HEK293 (cell line): ENCODE data around the gene DHX8.

Experiments used
- CTCF ChIA-PET: fragments of 350-600 bp; formaldehyde crosslinking; extraction: SDS; loops from one replicate; lab custom pipeline; 2021; ENCODE audit warnings: antibody characterized with exemption; lab: Yijun Ruan, JAX
- POLR2A ChIA-PET: fragments of 300-600 bp; formaldehyde crosslinking; extraction: SDS; loops from one replicate; lab custom pipeline; 2020; ENCODE audit warnings: antibody characterized with exemption, inconsistent platforms; lab: Yijun Ruan, JAX
- H3K27ac ChIP-seq: fragments of 200-500 bp; sonication (Bioruptor generic); 2 replicates; pipeline ENCODE4 v1.5.1; 2014; ENCODE audit warnings: low read depth, low read length, control low read depth, inconsistent platforms; ENCODE audit errors: extremely low read depth
- H3K36me3 ChIP-seq, 2 experiments: fragments of 200-500 bp in 1 of 2; sonication (Bioruptor generic) in 1 of 2; 1 replicate in 1 of 2; 2 replicates in 1 of 2; pipeline ENCODE4 v1.5.1; 2014 to 2017; ENCODE audit warnings: inconsistent platforms in 2 of 2, low read length in 2 of 2; ENCODE audit not compliant: control insufficient read depth in 2 of 2, insufficient read depth in 1 of 2
- H3K4me1 ChIP-seq: fragments of 200-500 bp; sonication (Bioruptor generic); 2 replicates; pipeline ENCODE4 v1.5.1; 2014; ENCODE audit warnings: mild to moderate bottlenecking, low read length, inconsistent platforms; ENCODE audit not compliant: control insufficient read depth, insufficient read depth
- H3K4me3 ChIP-seq: 2 replicates; pipeline ENCODE4 v1.5.1; 2011; ENCODE audit warnings: low read depth, mild to moderate bottlenecking, control low read depth, low read length, moderate library complexity
- H3K9me3 ChIP-seq: fragments of 200-500 bp; sonication (Bioruptor generic); 2 replicates; pipeline ENCODE4 v1.5.1; 2014; ENCODE audit warnings: low read depth, low read length, inconsistent platforms; ENCODE audit not compliant: control insufficient read depth, insufficient read depth
- BCL11B ChIP-seq: fragments of 450-650 bp; formaldehyde crosslinking; IDR thresholded peaks from 2 replicates; pipeline ENCODE4 v1.5.1; 2016; ENCODE audit warnings: low read depth, missing biosample characterization, missing genetic modification characterization
- BCL6B ChIP-seq: fragments of 450-650 bp; formaldehyde crosslinking; IDR thresholded peaks from 2 replicates; pipeline ENCODE4 v1.5.1; 2017; ENCODE audit warnings: missing biosample characterization, missing genetic modification characterization
- FEZF1 ChIP-seq: fragments of 450-650 bp; formaldehyde crosslinking; IDR thresholded peaks from 2 replicates; pipeline ENCODE4 v1.5.1; 2016; ENCODE audit warnings: missing biosample characterization, missing genetic modification characterization
- GFI1B ChIP-seq: fragments of 450-650 bp; formaldehyde crosslinking; IDR thresholded peaks from 2 replicates; pipeline ENCODE4 v1.5.1; 2016; ENCODE audit warnings: missing biosample characterization, missing genetic modification characterization
- HOXA7 ChIP-seq: sonication (generic); formaldehyde crosslinking; IDR thresholded peaks from 2 replicates; pipeline ENCODE4 v1.8.1; 2022; ENCODE audit warnings: missing genetic modification reagents, borderline replicate concordance
- IKZF3 ChIP-seq: fragments of 450-650 bp; IDR thresholded peaks from 2 replicates; pipeline ENCODE4 v1.5.0; 2018; ENCODE audit warnings: missing biosample characterization, mild to moderate bottlenecking, missing genetic modification characterization, moderate library complexity
- KLF10 ChIP-seq: fragments of 450-650 bp; IDR thresholded peaks from 2 replicates; pipeline ENCODE4 v1.5.1; 2018; ENCODE audit warnings: missing biosample characterization, mild to moderate bottlenecking, missing genetic modification characterization
- OSR2 ChIP-seq: fragments of 450-650 bp; formaldehyde crosslinking; IDR thresholded peaks from 2 replicates; pipeline ENCODE4 v1.5.1; 2016; ENCODE audit warnings: missing biosample characterization, missing genetic modification characterization
- SETDB1 ChIP-seq: IDR thresholded peaks from one replicate; pipeline ENCODE4 v1.6.1; 2017; ENCODE audit warnings: mild to moderate bottlenecking, low read length, moderate library complexity, mixed read lengths; ENCODE audit not compliant: insufficient read length
- SP7 ChIP-seq: fragments of 450-650 bp; formaldehyde crosslinking; IDR thresholded peaks from 2 replicates; pipeline ENCODE4 v1.5.1; 2016; ENCODE audit warnings: missing biosample characterization, missing genetic modification characterization
- TRIM28 ChIP-seq: IDR thresholded peaks from 2 replicates; pipeline ENCODE4 v1.6.1; 2011; ENCODE audit warnings: low read length, control low read depth, borderline replicate concordance
- YY1 ChIP-seq: fragments of 450-650 bp; formaldehyde crosslinking; IDR thresholded peaks from 2 replicates; pipeline ENCODE4 v1.5.1; 2018; ENCODE audit warnings: missing biosample characterization, missing genetic modification characterization
- ZBTB17 ChIP-seq: fragments of 450-650 bp; formaldehyde crosslinking; IDR thresholded peaks from 2 replicates; pipeline ENCODE4 v1.5.1; 2016; ENCODE audit warnings: missing biosample characterization, missing genetic modification characterization
- ZBTB20 ChIP-seq: fragments of 450-650 bp; formaldehyde crosslinking; IDR thresholded peaks from 2 replicates; pipeline ENCODE4 v1.5.1; 2016; ENCODE audit warnings: missing biosample characterization, missing genetic modification characterization
- ZFHX2 ChIP-seq: fragments of 450-650 bp; formaldehyde crosslinking; conservative IDR thresholded peaks from 2 replicates; pipeline ENCODE4 v1.5.1; 2016; ENCODE audit warnings: missing biosample characterization, missing genetic modification characterization
- ZNF138 ChIP-seq: fragments of 450-650 bp; formaldehyde crosslinking; IDR thresholded peaks from 2 replicates; pipeline ENCODE4 v1.5.1; 2016; ENCODE audit warnings: missing biosample characterization, missing genetic modification characterization, borderline replicate concordance
- ZNF155 ChIP-seq: fragments of 450-650 bp; formaldehyde crosslinking; IDR thresholded peaks from 2 replicates; pipeline ENCODE4 v1.5.1; 2016; ENCODE audit warnings: missing biosample characterization, missing genetic modification characterization
- ZNF174 ChIP-seq: fragments of 450-650 bp; formaldehyde crosslinking; IDR thresholded peaks from 2 replicates; pipeline ENCODE4 v1.5.0; 2017; ENCODE audit warnings: missing biosample characterization, mild to moderate bottlenecking, missing genetic modification characterization
- ZNF19 ChIP-seq: fragments of 450-650 bp; formaldehyde crosslinking; IDR thresholded peaks from 2 replicates; pipeline ENCODE4; 2016; ENCODE audit warnings: missing biosample characterization, missing genetic modification characterization, low read depth
- ZNF214 ChIP-seq: fragments of 450-650 bp; formaldehyde crosslinking; IDR thresholded peaks from 2 replicates; pipeline ENCODE4 v1.5.1; 2017; ENCODE audit warnings: missing biosample characterization, mild to moderate bottlenecking, missing genetic modification characterization, borderline replicate concordance
- ZNF248 ChIP-seq: fragments of 450-650 bp; formaldehyde crosslinking; IDR thresholded peaks from 2 replicates; pipeline ENCODE4 v1.5.1; 2017; ENCODE audit warnings: missing biosample characterization, missing genetic modification characterization
- ZNF26 ChIP-seq: fragments of 450-650 bp; formaldehyde crosslinking; IDR thresholded peaks from 2 replicates; pipeline ENCODE4 v1.5.1; 2016; ENCODE audit warnings: missing biosample characterization, missing genetic modification characterization
- ZNF274 ChIP-seq, 2 experiments: fragments of 200-500 bp in 1 of 2; fragments of 450-650 bp in 1 of 2; sonication (Bioruptor generic) in 1 of 2; formaldehyde crosslinking in 1 of 2; IDR thresholded peaks; 2 replicates each; pipeline versions ENCODE4 v1.5.1 to v1.6.1; 2014 to 2016; ENCODE audit warnings: borderline replicate concordance in 1 of 2, inconsistent platforms in 1 of 2, low read length in 1 of 2, missing biosample characterization in 1 of 2, missing genetic modification characterization in 1 of 2
- ZNF302 ChIP-seq: fragments of 450-650 bp; formaldehyde crosslinking; IDR thresholded peaks from 2 replicates; pipeline ENCODE4 v1.5.1; 2016; ENCODE audit warnings: missing biosample characterization, missing genetic modification characterization, low read depth
- ZNF391 ChIP-seq: fragments of 450-650 bp; formaldehyde crosslinking; IDR thresholded peaks from 2 replicates; pipeline ENCODE4 v1.5.1; 2016; ENCODE audit warnings: low read depth, missing biosample characterization, missing genetic modification characterization, borderline replicate concordance
- ZNF521 ChIP-seq: fragments of 450-650 bp; formaldehyde crosslinking; IDR thresholded peaks from 2 replicates; pipeline ENCODE4 v1.5.1; 2017; ENCODE audit warnings: missing biosample characterization, mild to moderate bottlenecking, missing genetic modification characterization
- ZNF561 ChIP-seq: fragments of 450-650 bp; IDR thresholded peaks from 2 replicates; pipeline ENCODE4 v1.5.1; 2018; ENCODE audit warnings: missing biosample characterization, missing genetic modification characterization, borderline replicate concordance
- ZNF580 ChIP-seq: fragments of 450-650 bp; formaldehyde crosslinking; IDR thresholded peaks from 2 replicates; pipeline ENCODE4 v1.5.1; 2016; ENCODE audit warnings: missing biosample characterization, missing genetic modification characterization
- ZNF600 ChIP-seq: fragments of 450-650 bp; formaldehyde crosslinking; IDR thresholded peaks from 2 replicates; pipeline ENCODE4 v1.5.1; 2016; ENCODE audit warnings: missing biosample characterization, missing genetic modification characterization
- ZNF629 ChIP-seq: fragments of 450-650 bp; formaldehyde crosslinking; IDR thresholded peaks from 2 replicates; pipeline ENCODE4 v1.5.1; 2017; ENCODE audit warnings: missing biosample characterization, missing genetic modification characterization
- ZNF664 ChIP-seq: fragments of 450-650 bp; formaldehyde crosslinking; IDR thresholded peaks from 2 replicates; pipeline ENCODE4 v1.5.1; 2016; ENCODE audit warnings: missing biosample characterization, missing genetic modification characterization
- ZNF76 ChIP-seq: fragments of 450-650 bp; formaldehyde crosslinking; IDR thresholded peaks from 2 replicates; pipeline ENCODE4; 2016; ENCODE audit warnings: low read depth, missing biosample characterization, missing genetic modification characterization, borderline replicate concordance
- ZNF776 ChIP-seq: fragments of 450-650 bp; formaldehyde crosslinking; IDR thresholded peaks from 2 replicates; pipeline ENCODE4 v1.5.0; 2017; ENCODE audit warnings: missing biosample characterization, missing genetic modification characterization, borderline replicate concordance
- ZNF792 ChIP-seq: fragments of 450-650 bp; formaldehyde crosslinking; IDR thresholded peaks from 2 replicates; pipeline ENCODE4 v1.5.1; 2016; ENCODE audit warnings: missing biosample characterization, missing genetic modification characterization
- ZNF843 ChIP-seq: fragments of 450-650 bp; formaldehyde crosslinking; IDR thresholded peaks from 2 replicates; pipeline ENCODE4 v1.5.1; 2016; ENCODE audit warnings: missing biosample characterization, missing genetic modification characterization
- ZSCAN16 ChIP-seq: fragments of 450-650 bp; formaldehyde crosslinking; IDR thresholded peaks from 2 replicates; pipeline ENCODE4 v1.5.1; 2016; ENCODE audit warnings: missing biosample characterization, missing genetic modification characterization
- ZSCAN30 ChIP-seq: fragments of 450-650 bp; IDR thresholded peaks from 2 replicates; pipeline ENCODE4 v1.5.1; 2018; ENCODE audit warnings: missing biosample characterization, mild to moderate bottlenecking, missing genetic modification characterization, moderate library complexity

The DHX8 gene

GRCh38 chr17:43517615-43518386 lies 34.0 kb downstream of the DHX8 start:
- ChIA-PET CTCF (interaction anchor here (0.5 to 5.3 kb wide), 12 partner anchors 12 to 242 kb away, joined by 3 to 28 read pairs (median 4); partner anchors contain the start of gene DHX8), POLR2A (interaction anchor here (1.3 kb wide), 1 partner anchor 13 kb away, joined by 4 read pairs; no protein-coding TSS in a partner anchor)
- H3K36me3 ChIP-seq: peaks cover 67 to 90% of the 10 kb centered on the region in 2 experiments
- H3K4me3 ChIP-seq: no peak overlapping the region
- H3K27ac ChIP-seq: peak overlapping the region; percentile 29; the same call in 1 of the 2 replicates
- H3K4me1 ChIP-seq: peaks cover 15% of the 10 kb centered on the region
- no peaks in the 10 kb centered on the region for H3K9me3 ChIP-seq
- TF ChIP-seq ZNF155 (tag by site-specific recombination) (no peak), ZNF792 (tag by site-specific recombination) (no peak), ZNF629 (tag by site-specific recombination) (0 out of 2 replicates have a peak, but pooled peaks have one; percentile 37), ZNF302 (tag by site-specific recombination) (no peak), BCL6B (tag by site-specific recombination) (peak; percentile 80), ZNF248 (no peak), ZNF19 (tag by site-specific recombination) (peak; percentile 55; the same call in 1 of the 2 replicates), HOXA7 (CRISPR knock-in tag) (no peak), ZBTB20 (tag by site-specific recombination) (peak; percentile 57; the same call in 1 of the 2 replicates), ZNF76 (tag by site-specific recombination) (no peak), SP7 (peak; percentile 61; the same call in 1 of the 2 replicates), ZNF138 (tag by site-specific recombination) (no peak), ZNF26 (no peak), ZNF600 (tag by site-specific recombination) (peak; percentile 70), BCL11B (tag by site-specific recombination) (peak; percentile 59; the same call in 1 of the 2 replicates), ZNF776 (no peak), ZNF391 (tag by site-specific recombination) (no peak), GFI1B (tag by site-specific recombination) (peak; percentile 57; the same call in 1 of the 2 replicates), SETDB1 (no peak), ZFHX2 (tag by site-specific recombination) (no peak), ZNF521 (tag by site-specific recombination) (no peak), ZBTB17 (tag by site-specific recombination) (peak; percentile 86), ZNF561 (no peak), ZSCAN30 (tag by site-specific recombination) (0 out of 2 replicates have a peak, but pooled peaks have one; percentile 33), OSR2 (tag by site-specific recombination) (peak; percentile 81), ZNF843 (tag by site-specific recombination) (peak; percentile 93), ZNF174 (tag by site-specific recombination) (no peak), ZNF664 (tag by site-specific recombination) (peak; percentile 74), KLF10 (peak; percentile 48), FEZF1 (tag by site-specific recombination) (peak; percentile 94), TRIM28 (no peak), ZNF274 (IDR thresholded peaks at IDR 0.05; ENCODE audit: low read length) (no peak), ZNF274 (tag by site-specific recombination; IDR thresholded peaks at IDR 0.05; ENCODE audit: borderline replicate concordance) (no peak), IKZF3 (tag by site-specific recombination) (peak; percentile 90), ZNF580 (tag by site-specific recombination) (peak; percentile 78; the same call in 1 of the 2 replicates), ZNF214 (tag by site-specific recombination) (no peak), ZSCAN16 (tag by site-specific recombination) (no peak), YY1 (tag by site-specific recombination) (no peak)
